ENCODE measurements around the gene MTPN. TPM values are rescaled to one million over a fixed set of nuclear protein-coding genes. Genes with fewer than 3 reads are reported as not detected.
A peak's percentile ranks its signal among the peaks of the same experiment; 100 is the strongest.

The MTPN gene
- total and polyA plus RNA-seq, 8 donors = 33.2 to 99.3 (median 59.4) TPM

- Histone ChIP-seq H3K27ac (no peak overlapping the region), H3K4me3 (no peak overlapping the region), H3K36me3 (peaks cover 0 to 5% (median 0%) of the 10 kb centered on the region in 4 donors), H3K9me3 (no peaks in the 10 kb centered on the region), H3K4me1 (peaks cover 3 to 72% (median 35%) of the 10 kb centered on the region in 4 donors), H3K27me3 (no peaks in the 10 kb centered on the region)
- WGBS, 5 donors = 88 to 95% (median 90%) methylated on average over 9 of the region's 9 CpGs
- intact Hi-C loops (cut with DNase I; ENCODE audit: low total_unique reads) = no loop called here
- DNase-seq = no peak
- TF ChIP-seq POLR2A (IDR thresholded peaks at IDR 0.05) = no peak
- TF ChIP-seq EP300 (IDR thresholded peaks at IDR 0.05) = no peak
- no peak for TF ChIP-seq CTCF (IDR thresholded peaks at IDR 0.05)
- TF ChIP-seq POLR2AphosphoS5 (IDR thresholded peaks at IDR 0.05) = no peak
Observed at GRCh38 chr7:135966341-135967043, 10.7 kb downstream of the MTPN start.

GRCh38 chr7:135965602-135966001, 11.6 kb downstream of the MTPN start:
- no peak for TF ChIP-seq POLR2AphosphoS5 (IDR thresholded peaks at IDR 0.05)
- TF ChIP-seq POLR2A (IDR thresholded peaks at IDR 0.05) = no peak
- H3K9me3 ChIP-seq = no peaks in the 10 kb centered on the region
- 42 to 67% (median 44%) methylated on average over 1 of the region's 1 CpG for WGBS, 5 donors
- no peak overlapping the region for H3K4me3 ChIP-seq
- intact Hi-C loops (cut with DNase I; ENCODE audit: low total_unique reads) = no loop called here
- H3K27me3 ChIP-seq = no peaks in the 10 kb centered on the region
- peaks cover 0 to 5% (median 0%) of the 10 kb centered on the region in 4 donors for H3K36me3 ChIP-seq
- H3K27ac ChIP-seq = no peak overlapping the region
- H3K4me1 ChIP-seq = peaks cover 9 to 72% (median 40%) of the 10 kb centered on the region in 4 donors
- DNase-seq = no peak

- 82 to 96% (median 86%) methylated on average over 1 of the region's 1 CpG for WGBS, 5 donors
- H3K27ac ChIP-seq = peak overlapping the region in 2 of 5 donors; percentile 16 to 18
Observed at GRCh38 chr7:135964791-135965190, 12.4 kb downstream of the MTPN start.

GRCh38 chr7:135964274-135964673, 12.9 kb downstream of the MTPN start:
- Histone ChIP-seq H3K36me3 (peaks cover 0 to 5% (median 0%) of the 10 kb centered on the region in 4 donors), H3K4me3 (no peak overlapping the region), H3K27ac (peak overlapping the region in 2 of 5 donors; percentile 16 to 18), H3K27me3 (no peaks in the 10 kb centered on the region), H3K4me1 (peaks cover 9 to 86% (median 47%) of the 10 kb centered on the region in 4 donors), H3K9me3 (no peaks in the 10 kb centered on the region)
- 38 to 59% (median 45%) methylated on average over 2 of the region's 2 CpGs for WGBS, 5 donors
- DNase-seq = peak in 1 of 2 donors; percentile 14
- intact Hi-C loops (cut with DNase I; ENCODE audit: low total_unique reads) = no loop called here
- no peak for TF ChIP-seq CTCF (IDR thresholded peaks at IDR 0.05)
- no peak for TF ChIP-seq POLR2A (IDR thresholded peaks at IDR 0.05)
- TF ChIP-seq POLR2AphosphoS5 (IDR thresholded peaks at IDR 0.05) = no peak
- no peak for TF ChIP-seq EP300 (IDR thresholded peaks at IDR 0.05)

More at GRCh38 chr7:135964791-135965190, 12.4 kb downstream of the MTPN start:
- intact Hi-C loops (cut with DNase I; ENCODE audit: low total_unique reads) = no loop called here
- no peak for DNase-seq
- Histone ChIP-seq H3K36me3 (peaks cover 0 to 5% (median 0%) of the 10 kb centered on the region in 4 donors), H3K4me3 (no peak overlapping the region), H3K4me1 (peaks cover 9 to 80% (median 45%) of the 10 kb centered on the region in 4 donors), H3K27me3 (no peaks in the 10 kb centered on the region), H3K9me3 (no peaks in the 10 kb centered on the region)
- no peak for TF ChIP-seq CTCF (IDR thresholded peaks at IDR 0.05)
- TF ChIP-seq EP300 (IDR thresholded peaks at IDR 0.05) = no peak
- TF ChIP-seq POLR2AphosphoS5 (IDR thresholded peaks at IDR 0.05) = no peak
- TF ChIP-seq POLR2A (IDR thresholded peaks at IDR 0.05) = no peak

GRCh38 chr7:135962802-135963201, 14.4 kb downstream of the MTPN start:
- Histone ChIP-seq H3K36me3 (peaks cover 0 to 3% (median 0%) of the 10 kb centered on the region in 4 donors), H3K4me3 (no peak overlapping the region), H3K27ac (no peak overlapping the region), H3K27me3 (no peaks in the 10 kb centered on the region), H3K4me1 (peaks cover 9 to 92% (median 52%) of the 10 kb centered on the region in 4 donors), H3K9me3 (no peaks in the 10 kb centered on the region)
- intact Hi-C loops (cut with DNase I; ENCODE audit: low total_unique reads) = no loop called here
- DNase-seq = no peak
- WGBS, 5 donors = 66 to 84% (median 74%) methylated on average over 4 of the region's 4 CpGs
- TF ChIP-seq CTCF (IDR thresholded peaks at IDR 0.05) (no peak), POLR2A (IDR thresholded peaks at IDR 0.05) (no peak), POLR2AphosphoS5 (IDR thresholded peaks at IDR 0.05) (no peak)
